HepG2 (cell line): ENCODE results near the gene EIF3A. TPM values are rescaled to one million over a fixed set of nuclear protein-coding genes. Genes with fewer than 3 reads are reported as not detected.

Source experiments
- BORCS8-MEF2B ChIP-seq: sonication (generic); formaldehyde crosslinking; IDR thresholded peaks from 2 replicates; pipeline ENCODE4 v1.8.0; 2022; ENCODE audit warnings: mild to moderate bottlenecking, missing genetic modification reagents
- DBP ChIP-seq: sonication (generic); formaldehyde crosslinking; IDR thresholded peaks from 2 replicates; pipeline ENCODE4 v1.4.0; 2020; ENCODE audit warnings: missing genetic modification reagents; ENCODE audit errors: not compliant biosample characterization
- ELF1 ChIP-seq: sonication (generic); formaldehyde crosslinking; IDR thresholded peaks from 2 replicates; pipeline ENCODE4 v1.4.0; 2020; ENCODE audit warnings: missing genetic modification reagents
- HNF4A ChIP-seq: sonication (generic); formaldehyde crosslinking; IDR thresholded peaks from 2 replicates; pipeline ENCODE4 v1.4.0; 2020; ENCODE audit warnings: missing genetic modification reagents
- KDM2A ChIP-seq: sonication (generic); formaldehyde crosslinking; IDR thresholded peaks from 2 replicates; pipeline ENCODE4 v1.4.0; 2020; ENCODE audit warnings: low read depth, missing genetic modification reagents, borderline replicate concordance
- LCORL ChIP-seq, 2 experiments: fragments of 450-650 bp in 1 of 2; sonication (generic) in 1 of 2; formaldehyde crosslinking in 1 of 2; IDR thresholded peaks; 2 replicates each; pipeline versions ENCODE4 v1.5.0 to v1.6.1; 2017 to 2020; ENCODE audit warnings: antibody characterized with exemption in 1 of 2, missing genetic modification reagents in 1 of 2
- MEF2D ChIP-seq: sonication (generic); formaldehyde crosslinking; IDR thresholded peaks from 2 replicates; pipeline ENCODE4 v1.5.1; 2020; ENCODE audit warnings: mild to moderate bottlenecking, missing genetic modification reagents
- NFATC3 ChIP-seq: sonication (generic); formaldehyde crosslinking; IDR thresholded peaks from 2 replicates; pipeline ENCODE4 v1.5.1; 2020; ENCODE audit warnings: mild to moderate bottlenecking, missing genetic modification reagents
- NR2F1 ChIP-seq, 2 experiments: fragments of 450-650 bp in 1 of 2; formaldehyde crosslinking in 1 of 2; IDR thresholded peaks; 2 replicates each; pipeline versions ENCODE4 v1.5.0 to v1.6.1; 2016 to 2020; ENCODE audit warnings: mild to moderate bottlenecking in 1 of 2, missing compliant biosample characterization in 1 of 2, missing genetic modification reagents in 1 of 2, moderate library complexity in 1 of 2
- SP1 ChIP-seq, 2 experiments: fragments of 450-650 bp in 1 of 2; sonication (generic) in 1 of 2; formaldehyde crosslinking in 1 of 2; IDR thresholded peaks; 2 replicates each; pipeline versions ENCODE4 v1.4.0 to v1.6.1; 2016 to 2020; ENCODE audit warnings: missing genetic modification reagents in 1 of 2
- ZBTB20 ChIP-seq: sonication (generic); formaldehyde crosslinking; IDR thresholded peaks from 2 replicates; pipeline ENCODE4 v1.8.1; 2023; ENCODE audit warnings: missing genetic modification reagents, low read depth, mild to moderate bottlenecking, borderline replicate concordance
- ZNF121 ChIP-seq: sonication (generic); formaldehyde crosslinking; IDR thresholded peaks from 2 replicates; pipeline ENCODE4 v1.5.0; 2020; ENCODE audit warnings: mild to moderate bottlenecking, missing genetic modification reagents
- ZNF331 ChIP-seq: sonication (generic); formaldehyde crosslinking; IDR thresholded peaks from 2 replicates; pipeline ENCODE4 v1.4.0; 2020; ENCODE audit warnings: missing genetic modification reagents
- ZNF704 ChIP-seq: sonication (generic); formaldehyde crosslinking; IDR thresholded peaks from 2 replicates; pipeline ENCODE4 v1.8.1; 2023; ENCODE audit warnings: mild to moderate bottlenecking, inconsistent platforms, moderate library complexity, missing genetic modification reagents, borderline replicate concordance
- ZNF780A ChIP-seq: sonication (generic); formaldehyde crosslinking; IDR thresholded peaks from 2 replicates; pipeline ENCODE4 v1.8.0; 2022; ENCODE audit warnings: mild to moderate bottlenecking, missing genetic modification reagents, moderate library complexity
- polyA plus RNA-seq, 8 experiments: library from polyadenylated mRNA; depleted of rRNA in 3 of 8; stranded (reverse) in 7 of 8; unstranded in 1 of 8; fragments of >200 nt; fragmentation: Illumina TruSeq in 4 of 8; extraction: Trizol in 4 of 8; gene quantifications; 2 replicates each; pipeline versions ENCODE4 v1.2.1 to v1.2.3, GENCODE V29; 2011 to 2016; ENCODE audit warnings: low read depth in 4 of 8, missing spikeins in 1 of 8, mixed read lengths in 1 of 8; ENCODE audit not compliant: insufficient read depth in 1 of 8
- total RNA-seq, 5 experiments: library from RNA; depleted of rRNA; stranded (reverse); fragments of >200 nt; fragmentation: Illumina TruSeq; extraction: Trizol; gene quantifications; 2 replicates each; pipeline ENCODE4 v1.2.3, GENCODE V29; 2016; ENCODE audit warnings: low read depth in 1 of 5
- TF ChIP-seq, protein P1 (sequence below): sonication (generic); formaldehyde crosslinking; IDR thresholded peaks from 2 replicates; pipeline ENCODE4 v1.4.0; 2020; ENCODE audit warnings: missing genetic modification reagents, borderline replicate concordance
- TF ChIP-seq, protein P2 (sequence below): IDR thresholded peaks from 2 replicates; pipeline ENCODE4 v1.6.1; 2016; ENCODE audit warnings: mild to moderate bottlenecking, missing biosample characterization, missing genetic modification reagents
- TF ChIP-seq, protein P3 (sequence below): sonication (generic); formaldehyde crosslinking; IDR thresholded peaks from 2 replicates; pipeline ENCODE4 v1.4.0; 2020; ENCODE audit warnings: missing genetic modification reagents

The EIF3A gene
- total and polyA plus RNA-seq, 2 of the 13 experiments (the other 11 are each of a cell fraction or from before 2014, with no cell fraction given) = 25.6 to 117 TPM

DNA sequence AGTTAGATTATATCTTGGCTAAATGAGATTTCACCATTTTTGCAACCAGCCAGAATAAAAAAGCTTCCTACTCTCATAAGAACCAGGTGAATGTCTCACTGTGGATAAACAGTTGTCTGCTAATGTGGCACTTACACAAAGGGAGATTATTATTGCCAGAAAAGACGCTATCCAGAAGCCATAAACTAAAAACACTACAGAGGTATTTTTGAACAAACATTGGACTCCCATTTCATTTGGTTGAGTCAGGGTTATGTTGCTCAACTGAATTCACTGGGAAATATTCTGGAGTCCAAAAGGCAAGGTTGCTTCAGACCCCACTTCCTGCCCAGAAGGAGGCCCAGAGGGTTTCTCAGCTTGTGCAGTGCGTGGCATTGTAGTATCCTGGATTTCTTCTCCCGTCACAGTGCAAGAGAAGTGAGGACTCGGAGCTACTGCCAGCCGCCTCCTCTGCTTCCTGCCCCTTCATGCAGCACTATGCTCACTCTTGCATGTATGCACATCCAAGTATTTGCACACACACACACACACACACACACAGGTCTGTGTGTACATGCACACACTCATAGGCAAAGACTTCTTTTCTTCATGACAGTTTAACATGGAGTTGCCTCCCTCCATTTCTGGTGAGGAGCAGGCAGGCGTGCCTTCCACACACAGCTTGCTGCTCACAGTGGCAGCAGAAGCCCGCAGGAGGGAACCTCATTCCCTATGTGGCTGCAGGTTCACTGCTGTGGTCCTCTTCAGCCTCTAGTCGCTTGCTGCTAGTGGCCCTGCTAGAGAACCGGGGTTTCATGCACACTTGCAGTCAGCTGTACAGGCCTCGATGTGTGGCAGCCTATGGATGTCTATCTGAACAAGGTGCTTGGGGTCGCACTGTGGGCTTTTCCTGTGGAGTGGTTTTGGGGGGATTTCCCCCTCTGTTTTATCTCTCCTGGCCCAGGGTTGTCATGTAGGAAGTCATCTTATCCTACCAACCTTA is 33.4 kb upstream of the EIF3A start (continued):
- TF ChIP-seq NR2F1 (CRISPR knock-in tag; IDR thresholded peaks at IDR 0.05) = no peak
- TF ChIP-seq MEF2D = peak; percentile 99
- TF ChIP-seq, protein P1, sequence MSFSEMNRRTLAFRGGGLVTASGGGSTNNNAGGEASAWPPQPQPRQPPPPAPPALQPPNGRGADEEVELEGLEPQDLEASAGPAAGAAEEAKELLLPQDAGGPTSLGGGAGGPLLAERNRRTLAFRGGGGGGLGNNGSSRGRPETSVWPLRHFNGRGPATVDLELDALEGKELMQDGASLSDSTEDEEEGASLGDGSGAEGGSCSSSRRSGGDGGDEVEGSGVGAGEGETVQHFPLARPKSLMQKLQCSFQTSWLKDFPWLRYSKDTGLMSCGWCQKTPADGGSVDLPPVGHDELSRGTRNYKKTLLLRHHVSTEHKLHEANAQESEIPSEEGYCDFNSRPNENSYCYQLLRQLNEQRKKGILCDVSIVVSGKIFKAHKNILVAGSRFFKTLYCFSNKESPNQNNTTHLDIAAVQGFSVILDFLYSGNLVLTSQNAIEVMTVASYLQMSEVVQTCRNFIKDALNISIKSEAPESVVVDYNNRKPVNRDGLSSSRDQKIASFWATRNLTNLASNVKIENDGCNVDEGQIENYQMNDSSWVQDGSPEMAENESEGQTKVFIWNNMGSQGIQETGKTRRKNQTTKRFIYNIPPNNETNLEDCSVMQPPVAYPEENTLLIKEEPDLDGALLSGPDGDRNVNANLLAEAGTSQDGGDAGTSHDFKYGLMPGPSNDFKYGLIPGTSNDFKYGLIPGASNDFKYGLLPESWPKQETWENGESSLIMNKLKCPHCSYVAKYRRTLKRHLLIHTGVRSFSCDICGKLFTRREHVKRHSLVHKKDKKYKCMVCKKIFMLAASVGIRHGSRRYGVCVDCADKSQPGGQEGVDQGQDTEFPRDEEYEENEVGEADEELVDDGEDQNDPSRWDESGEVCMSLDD = no peak
- TF ChIP-seq LCORL (IDR thresholded peaks at IDR 0.05) = peak; percentile 33; the same call in 1 of the 2 replicates
- peak; percentile 87 for TF ChIP-seq LCORL (CRISPR knock-in tag; IDR thresholded peaks at IDR 0.05)
- peak; percentile 73 for TF ChIP-seq ELF1
- TF ChIP-seq ZNF704 (CRISPR knock-in tag) = no peak
- no peak for TF ChIP-seq NFATC3
- TF ChIP-seq BORCS8-MEF2B = peak; percentile 76; the same call in 1 of the 2 replicates
- TF ChIP-seq HNF4A (CRISPR knock-in tag) = peak; percentile 97
- no peak for TF ChIP-seq ZNF780A (CRISPR knock-in tag)
- TF ChIP-seq, protein P2, sequence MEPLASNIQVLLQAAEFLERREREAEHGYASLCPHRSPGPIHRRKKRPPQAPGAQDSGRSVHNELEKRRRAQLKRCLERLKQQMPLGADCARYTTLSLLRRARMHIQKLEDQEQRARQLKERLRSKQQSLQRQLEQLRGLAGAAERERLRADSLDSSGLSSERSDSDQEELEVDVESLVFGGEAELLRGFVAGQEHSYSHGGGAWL (CRISPR knock-in tag) = no peak
- TF ChIP-seq ZNF121 (CRISPR knock-in tag) = 0 out of 2 replicates have a peak, but pooled peaks have one; percentile 21
- no peak for TF ChIP-seq DBP (CRISPR knock-in tag)
- peak; percentile 65; the same call in 1 of the 2 replicates for TF ChIP-seq ZNF331 (CRISPR knock-in tag)
- TF ChIP-seq SP1 (IDR thresholded peaks at IDR 0.05) = no peak
- TF ChIP-seq SP1 (CRISPR knock-in tag; IDR thresholded peaks at IDR 0.05) = no peak; the same call in 1 of the 2 replicates
- TF ChIP-seq KDM2A = peak; percentile 39; the same call in 1 of the 2 replicates
- no peak; the same call in 1 of the 2 replicates for TF ChIP-seq ZBTB20 (CRISPR knock-in tag)
- TF ChIP-seq, protein P3, sequence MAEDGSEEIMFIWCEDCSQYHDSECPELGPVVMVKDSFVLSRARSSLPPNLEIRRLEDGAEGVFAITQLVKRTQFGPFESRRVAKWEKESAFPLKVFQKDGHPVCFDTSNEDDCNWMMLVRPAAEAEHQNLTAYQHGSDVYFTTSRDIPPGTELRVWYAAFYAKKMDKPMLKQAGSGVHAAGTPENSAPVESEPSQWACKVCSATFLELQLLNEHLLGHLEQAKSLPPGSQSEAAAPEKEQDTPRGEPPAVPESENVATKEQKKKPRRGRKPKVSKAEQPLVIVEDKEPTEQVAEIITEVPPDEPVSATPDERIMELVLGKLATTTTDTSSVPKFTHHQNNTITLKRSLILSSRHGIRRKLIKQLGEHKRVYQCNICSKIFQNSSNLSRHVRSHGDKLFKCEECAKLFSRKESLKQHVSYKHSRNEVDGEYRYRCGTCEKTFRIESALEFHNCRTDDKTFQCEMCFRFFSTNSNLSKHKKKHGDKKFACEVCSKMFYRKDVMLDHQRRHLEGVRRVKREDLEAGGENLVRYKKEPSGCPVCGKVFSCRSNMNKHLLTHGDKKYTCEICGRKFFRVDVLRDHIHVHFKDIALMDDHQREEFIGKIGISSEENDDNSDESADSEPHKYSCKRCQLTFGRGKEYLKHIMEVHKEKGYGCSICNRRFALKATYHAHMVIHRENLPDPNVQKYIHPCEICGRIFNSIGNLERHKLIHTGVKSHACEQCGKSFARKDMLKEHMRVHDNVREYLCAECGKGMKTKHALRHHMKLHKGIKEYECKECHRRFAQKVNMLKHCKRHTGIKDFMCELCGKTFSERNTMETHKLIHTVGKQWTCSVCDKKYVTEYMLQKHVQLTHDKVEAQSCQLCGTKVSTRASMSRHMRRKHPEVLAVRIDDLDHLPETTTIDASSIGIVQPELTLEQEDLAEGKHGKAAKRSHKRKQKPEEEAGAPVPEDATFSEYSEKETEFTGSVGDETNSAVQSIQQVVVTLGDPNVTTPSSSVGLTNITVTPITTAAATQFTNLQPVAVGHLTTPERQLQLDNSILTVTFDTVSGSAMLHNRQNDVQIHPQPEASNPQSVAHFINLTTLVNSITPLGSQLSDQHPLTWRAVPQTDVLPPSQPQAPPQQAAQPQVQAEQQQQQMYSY (CRISPR knock-in tag) = no peak
